CD4-positive, alpha-beta memory T cell (primary cell): ENCODE results near the gene PIK3C3. TPM values are rescaled to one million over a fixed set of nuclear protein-coding genes. Genes with fewer than 3 reads are reported as not detected.

ENCODE experiments used
- CTCF ChIA-PET: fragments of 350-600 bp; sonication (Branson Sonifier 250); formaldehyde crosslinking; loops from one replicate; lab custom pipeline; 2021; ENCODE audit warnings: inconsistent platforms; ENCODE audit not compliant: partially characterized antibody; lab: Charles Lee
- POLR2A ChIA-PET: fragments of 350-600 bp; sonication (Branson Sonifier 250); formaldehyde crosslinking; loops from one replicate; lab custom pipeline; 2021; ENCODE audit not compliant: partially characterized antibody; lab: Charles Lee
- DNase-seq, 5 donors: peaks; one replicate each; pipeline versions ENCODE4 v3.0.0 to v3.0.0-alpha.2; 2020 to 2022; ENCODE audit warnings: mixed read lengths in 1 of 5
- H3K27ac ChIP-seq: one replicate; pipeline ENCODE4 v1.7.0; 2013; ENCODE audit warnings: low read depth, low read length
- H3K27me3 ChIP-seq: 2 replicates; pipeline ENCODE4 v1.7.0; 2013; ENCODE audit warnings: mild to moderate bottlenecking, low read length, moderate library complexity; ENCODE audit not compliant: insufficient read depth
- H3K36me3 ChIP-seq: 2 replicates; pipeline ENCODE4 v1.7.0; 2013; ENCODE audit warnings: mild to moderate bottlenecking, low read length, moderate library complexity; ENCODE audit not compliant: insufficient read depth
- H3K4me1 ChIP-seq: 2 replicates; pipeline ENCODE4 v1.7.0; 2013; ENCODE audit warnings: mild to moderate bottlenecking, low read length, moderate library complexity; ENCODE audit not compliant: insufficient read depth
- H3K4me3 ChIP-seq, 2 donors: one replicate each; pipeline ENCODE4 v1.7.0; 2013; ENCODE audit warnings: low read length in 2 of 2, mild to moderate bottlenecking in 1 of 2
- H3K9me3 ChIP-seq, 2 donors: one replicate each; pipeline ENCODE4 v1.7.0; 2013; ENCODE audit warnings: low read length in 2 of 2, control low read depth in 1 of 2; ENCODE audit not compliant: control insufficient read depth in 1 of 2
- H3K27ac Mint-ChIP-seq, 7 donors: one replicate each; pipeline ENCODE4 v1.8.0; 2020 to 2021; ENCODE audit warnings: mixed read lengths in 7 of 7, mild to moderate bottlenecking in 6 of 7, inconsistent platforms in 3 of 7, moderate library complexity in 3 of 7
- H3K27me3 Mint-ChIP-seq, 2 donors: one replicate each; pipeline ENCODE4 v1.8.0; 2020 to 2021; ENCODE audit warnings: mixed read lengths in 2 of 2
- H3K36me3 Mint-ChIP-seq, 2 donors: one replicate each; pipeline ENCODE4 v1.8.0; 2020 to 2021; ENCODE audit warnings: mixed read lengths in 2 of 2, inconsistent platforms in 1 of 2, mild to moderate bottlenecking in 1 of 2
- H3K4me1 Mint-ChIP-seq, 4 donors: one replicate each; pipeline ENCODE4 v1.8.0; 2020 to 2021; ENCODE audit warnings: mixed read lengths in 4 of 4, mild to moderate bottlenecking in 1 of 4
- H3K4me3 Mint-ChIP-seq, 8 donors: one replicate each; pipeline ENCODE4 v1.8.0; 2020 to 2021; ENCODE audit warnings: mixed read lengths in 8 of 8, mild to moderate bottlenecking in 7 of 8, moderate library complexity in 6 of 8, inconsistent platforms in 3 of 8
- H3K9me3 Mint-ChIP-seq, 8 donors: one replicate each; pipeline ENCODE4 v1.8.0; 2020 to 2021; ENCODE audit warnings: mixed read lengths in 8 of 8, mild to moderate bottlenecking in 5 of 8, inconsistent platforms in 3 of 8, moderate library complexity in 1 of 8
- intact Hi-C: fragments of 100-400 bp; cut with micrococcal nuclease; formaldehyde crosslinking; loops from one replicate; pipeline ENCODE4 v1.15.1; 2023
- polyA plus RNA-seq, 2 donors: library from polyadenylated mRNA; unstranded; fragments of 300-500 nt; fragmentation: Illumina TruSeq; gene quantifications; one replicate each; pipeline ENCODE4 v1.2.3, GENCODE V29; 2021
- total RNA-seq, 2 experiments: library from RNA; stranded (reverse); gene quantifications; one replicate each; pipeline ENCODE4 v1.2.3, GENCODE V29; 2021

The PIK3C3 gene
- total and polyA plus RNA-seq, 4 experiments from 2014 or later = 31.0 to 78.0 (median 54.8) TPM

GRCh38 chr18:41922841-41923240, 32.2 kb upstream of the PIK3C3 start:
- Mint-ChIP-seq H3K27me3 (peaks cover 1 to 5% of the 10 kb centered on the region in 2 donors), H3K36me3 (no peaks in the 10 kb centered on the region), H3K9me3 (no peaks in the 10 kb centered on the region), H3K27ac (no peak overlapping the region), H3K4me3 (no peak overlapping the region), H3K4me1 (no peaks in the 10 kb centered on the region)
- no peak for DNase-seq
- Histone ChIP-seq H3K27me3 (no peaks in the 10 kb centered on the region), H3K4me3 (no peak overlapping the region), H3K9me3 (no peaks in the 10 kb centered on the region), H3K27ac (no peak overlapping the region), H3K36me3 (no peaks in the 10 kb centered on the region), H3K4me1 (no peaks in the 10 kb centered on the region)
- intact Hi-C loops = no loop called here
- ChIA-PET POLR2A (no interaction called here), CTCF (interaction anchor here (1.4 kb wide), 1 partner anchor 14 kb away, joined by 6 read pairs; no protein-coding TSS in a partner anchor)

- ChIA-PET POLR2A (no interaction called here), CTCF (interaction anchor here (1.4 kb wide), 1 partner anchor 15 kb away, joined by 6 read pairs; no protein-coding TSS in a partner anchor)
- H3K4me1 ChIP-seq = no peaks in the 10 kb centered on the region
- Mint-ChIP-seq H3K27ac (no peak overlapping the region), H3K36me3 (no peaks in the 10 kb centered on the region), H3K9me3 (no peaks in the 10 kb centered on the region), H3K27me3 (peaks cover 1 to 2% of the 10 kb centered on the region in 2 donors), H3K4me1 (no peaks in the 10 kb centered on the region), H3K4me3 (no peak overlapping the region)
- no peaks in the 10 kb centered on the region for H3K36me3 ChIP-seq
- H3K27ac ChIP-seq = no peak overlapping the region
- intact Hi-C loops = no loop called here
- DNase-seq = no peak
- no peaks in the 10 kb centered on the region for H3K9me3 ChIP-seq
- no peaks in the 10 kb centered on the region for H3K27me3 ChIP-seq
- H3K4me3 ChIP-seq = no peak overlapping the region
These were observed 31.6 kb upstream of the PIK3C3 start for GRCh38 chr18:41923446-41923845.

- Mint-ChIP-seq H3K4me3 (no peak overlapping the region), H3K4me1 (peaks cover 0 to 2% (median 0%) of the 10 kb centered on the region in 4 donors), H3K27ac (no peak overlapping the region), H3K9me3 (peaks cover 0 to 14% (median 5%) of the 10 kb centered on the region in 8 donors), H3K27me3 (peaks cover 2 to 3% of the 10 kb centered on the region in 2 donors), H3K36me3 (no peaks in the 10 kb centered on the region)
- DNase-seq = no peak
- no peaks in the 10 kb centered on the region for H3K4me1 ChIP-seq
- no peaks in the 10 kb centered on the region for H3K27me3 ChIP-seq
- ChIA-PET CTCF (no interaction called here), POLR2A (no interaction called here)
- intact Hi-C loops = no loop called here
- no peak overlapping the region for H3K27ac ChIP-seq
- no peak overlapping the region for H3K4me3 ChIP-seq
- H3K36me3 ChIP-seq = no peaks in the 10 kb centered on the region
- no peaks in the 10 kb centered on the region for H3K9me3 ChIP-seq
These were observed 26.5 kb upstream of the PIK3C3 start for GRCh38 chr18:41928581-41928980.

GRCh38 chr18:41932899-41933298, 22.1 kb upstream of the PIK3C3 start:
- H3K9me3 Mint-ChIP-seq = peaks cover 0 to 14% (median 7%) of the 10 kb centered on the region in 8 donors
- H3K4me1 Mint-ChIP-seq = peaks cover 5 to 9% (median 9%) of the 10 kb centered on the region in 4 donors
- no peak overlapping the region for H3K4me3 Mint-ChIP-seq
- CTCF ChIA-PET = no interaction called here
- no peak for DNase-seq
- H3K36me3 ChIP-seq = no peaks in the 10 kb centered on the region
- no peaks in the 10 kb centered on the region for H3K36me3 Mint-ChIP-seq
- no peak overlapping the region for H3K27ac ChIP-seq
- POLR2A ChIA-PET = no interaction called here
- no peaks in the 10 kb centered on the region for H3K4me1 ChIP-seq
- H3K27me3 Mint-ChIP-seq = peaks cover 4% of the 10 kb centered on the region in 2 donors
- no peaks in the 10 kb centered on the region for H3K9me3 ChIP-seq
- intact Hi-C loops = no loop called here
- H3K27ac Mint-ChIP-seq = no peak overlapping the region
- H3K4me3 ChIP-seq = no peak overlapping the region
- H3K27me3 ChIP-seq = no peaks in the 10 kb centered on the region

- Histone ChIP-seq H3K4me3 (no peak overlapping the region), H3K27me3 (no peaks in the 10 kb centered on the region), H3K36me3 (no peaks in the 10 kb centered on the region), H3K4me1 (no peaks in the 10 kb centered on the region), H3K9me3 (no peaks in the 10 kb centered on the region), H3K27ac (no peak overlapping the region)
- peaks cover 0 to 14% (median 7%) of the 10 kb centered on the region in 8 donors for H3K9me3 Mint-ChIP-seq
- no peak overlapping the region for H3K4me3 Mint-ChIP-seq
- H3K36me3 Mint-ChIP-seq = no peaks in the 10 kb centered on the region
- intact Hi-C loops = no loop called here
- ChIA-PET POLR2A (no interaction called here), CTCF (no interaction called here)
- DNase-seq = no peak
- peaks cover 5 to 9% (median 8%) of the 10 kb centered on the region in 4 donors for H3K4me1 Mint-ChIP-seq
- peaks cover 4% of the 10 kb centered on the region in 2 donors for H3K27me3 Mint-ChIP-seq
- no peak overlapping the region for H3K27ac Mint-ChIP-seq
These were observed 21.3 kb upstream of the PIK3C3 start for GRCh38 chr18:41933778-41934177.

- Histone ChIP-seq H3K4me1 (no peaks in the 10 kb centered on the region), H3K9me3 (no peaks in the 10 kb centered on the region), H3K27ac (no peak overlapping the region), H3K27me3 (no peaks in the 10 kb centered on the region), H3K4me3 (no peak overlapping the region), H3K36me3 (no peaks in the 10 kb centered on the region)
- Mint-ChIP-seq H3K4me3 (peak overlapping the region in 2 of 8 donors; percentile 11 to 39), H3K36me3 (no peaks in the 10 kb centered on the region), H3K27me3 (peaks cover 6 to 14% of the 10 kb centered on the region in 2 donors), H3K9me3 (peaks cover 0 to 14% (median 7%) of the 10 kb centered on the region in 8 donors), H3K27ac (peak overlapping the region in 5 of 7 donors; percentile 24 to 94 (median 79)), H3K4me1 (peaks cover 5 to 9% (median 8%) of the 10 kb centered on the region in 4 donors)
- intact Hi-C loops = no loop called here
- ChIA-PET CTCF (interaction anchor here (0.9 kb wide), 1 partner anchor 117 kb away, joined by 3 read pairs; no protein-coding TSS in a partner anchor), POLR2A (no interaction called here)
- DNase-seq = no peak
These were observed 18.4 kb upstream of the PIK3C3 start for GRCh38 chr18:41936471-41937134.

GRCh38 chr18:41938445-41938844, 16.6 kb upstream of the PIK3C3 start:
- H3K36me3 Mint-ChIP-seq = no peaks in the 10 kb centered on the region
- ChIA-PET CTCF (no interaction called here), POLR2A (no interaction called here)
- H3K27ac Mint-ChIP-seq = no peak overlapping the region
- DNase-seq = no peak
- no peak overlapping the region for H3K4me3 Mint-ChIP-seq
- peaks cover 11 to 17% of the 10 kb centered on the region in 2 donors for H3K27me3 Mint-ChIP-seq
- H3K4me1 Mint-ChIP-seq = peaks cover 5 to 9% (median 8%) of the 10 kb centered on the region in 4 donors
- Histone ChIP-seq H3K27me3 (no peaks in the 10 kb centered on the region), H3K4me1 (no peaks in the 10 kb centered on the region), H3K4me3 (no peak overlapping the region), H3K27ac (no peak overlapping the region), H3K36me3 (no peaks in the 10 kb centered on the region), H3K9me3 (no peaks in the 10 kb centered on the region)
- peaks cover 0 to 4% (median under 1%) of the 10 kb centered on the region in 8 donors for H3K9me3 Mint-ChIP-seq
- intact Hi-C loops = no loop called here
